Osteocyte (in vitro differentiated cells): ENCODE data around the gene GRM4. TPM values are rescaled to one million over a fixed set of nuclear protein-coding genes. Genes with fewer than 3 reads are reported as not detected.
A peak's percentile ranks its signal among the peaks of the same experiment; 100 is the strongest.

ENCODE experiments used
- DNase-seq: peaks from one replicate; pipeline ENCODE4 v3.0.0; 2021; ENCODE audit warnings: mixed read lengths; ENCODE audit not compliant: unreplicated experiment; ENCODE audit errors: extremely low spot score
- H3K27ac Mint-ChIP-seq: one replicate; pipeline ENCODE4 v1.8.0; 2021; ENCODE audit warnings: mild to moderate bottlenecking, mixed read lengths; ENCODE audit not compliant: unreplicated experiment
- H3K27me3 Mint-ChIP-seq: one replicate; pipeline ENCODE4 v1.8.0; 2021; ENCODE audit warnings: mixed read lengths; ENCODE audit not compliant: unreplicated experiment
- H3K36me3 Mint-ChIP-seq: one replicate; pipeline ENCODE4 v1.8.0; 2021; ENCODE audit warnings: mixed read lengths; ENCODE audit not compliant: unreplicated experiment
- H3K4me1 Mint-ChIP-seq: one replicate; pipeline ENCODE4 v1.8.0; 2021; ENCODE audit warnings: mixed read lengths; ENCODE audit not compliant: unreplicated experiment
- H3K4me3 Mint-ChIP-seq: one replicate; pipeline ENCODE4 v1.8.0; 2021; ENCODE audit warnings: mild to moderate bottlenecking, moderate library complexity, mixed read lengths; ENCODE audit not compliant: unreplicated experiment
- H3K9me3 Mint-ChIP-seq: one replicate; pipeline ENCODE4 v1.8.0; 2021; ENCODE audit warnings: mixed read lengths; ENCODE audit not compliant: unreplicated experiment
- CTCF ChIP-seq: fragments of 200-600 bp; sonication (generic); IDR thresholded peaks from 2 replicates; pipeline ENCODE4 v1.5.0; 2021; ENCODE audit warnings: antibody characterized with exemption, mild to moderate bottlenecking, moderate library complexity
- total RNA-seq: library from RNA; stranded (reverse); gene quantifications from 2 replicates; pipeline ENCODE4 v1.2.1, GENCODE V29; 2021

The GRM4 gene
- total RNA-seq, 1 donor from 2014 or later = 0.40 TPM

- TF ChIP-seq CTCF = no peak
These were observed 9.8 kb upstream of the GRM4 start for GRCh38 chr6:34155471-34156300.

GRCh38 chr6:34154668-34155447, 9.0 kb upstream of the GRM4 start:
- Mint-ChIP-seq H3K27ac (no peak overlapping the region), H3K9me3 (peaks cover 4% of the 10 kb centered on the region), H3K36me3 (no peaks in the 10 kb centered on the region), H3K27me3 (peaks cover 47% of the 10 kb centered on the region), H3K4me1 (peaks cover 2% of the 10 kb centered on the region), H3K4me3 (peak overlapping the region; percentile 52)
- peak; percentile 99 for TF ChIP-seq CTCF
- DNase-seq = peak; percentile 91

More at GRCh38 chr6:34155471-34156300, 9.8 kb upstream of the GRM4 start:
- Mint-ChIP-seq H3K27me3 (peaks cover 39% of the 10 kb centered on the region), H3K36me3 (no peaks in the 10 kb centered on the region), H3K27ac (no peak overlapping the region), H3K4me1 (peaks cover 2% of the 10 kb centered on the region), H3K4me3 (no peak overlapping the region), H3K9me3 (peaks cover 4% of the 10 kb centered on the region)
- DNase-seq = no peak

- no peak overlapping the region for H3K4me3 Mint-ChIP-seq
- DNase-seq = no peak
- H3K27ac Mint-ChIP-seq = no peak overlapping the region
- peaks cover 2% of the 10 kb centered on the region for H3K4me1 Mint-ChIP-seq
- no peaks in the 10 kb centered on the region for H3K36me3 Mint-ChIP-seq
- no peak for TF ChIP-seq CTCF
- H3K9me3 Mint-ChIP-seq = no peaks in the 10 kb centered on the region
- H3K27me3 Mint-ChIP-seq = peaks cover 53% of the 10 kb centered on the region
These were observed 7.1 kb upstream of the GRM4 start for GRCh38 chr6:34152806-34153520.

- Mint-ChIP-seq H3K4me3 (no peak overlapping the region), H3K36me3 (no peaks in the 10 kb centered on the region), H3K9me3 (no peaks in the 10 kb centered on the region), H3K4me1 (peaks cover 2% of the 10 kb centered on the region), H3K27me3 (peaks cover 47% of the 10 kb centered on the region), H3K27ac (no peak overlapping the region)
- no peak for DNase-seq
- TF ChIP-seq CTCF = no peak
These were observed 6.2 kb upstream of the GRM4 start for GRCh38 chr6:34152042-34152524.
